Effector memory CD8-positive, alpha-beta T cell (primary cell): ENCODE data around the gene CDH10.

ENCODE experiments used
- ATAC-seq: fragments of 150-1000 bp; cut with Tn5 transposase; replicated peaks from 2 replicates; pipeline ENCODE4 v1.10.0; 2021; ENCODE audit warnings: mild to moderate bottlenecking, moderate library complexity
- DNase-seq, 3 experiments: peaks; one replicate each; pipeline ENCODE4 v3.0.0; 2021
- H3K27ac Mint-ChIP-seq, 2 donors: one replicate each; pipeline ENCODE4 v1.8.0; 2022; ENCODE audit warnings: mild to moderate bottlenecking in 2 of 2, mixed read lengths in 2 of 2, moderate library complexity in 2 of 2
- H3K27me3 Mint-ChIP-seq, 2 donors: one replicate each; pipeline ENCODE4 v1.8.0; 2022; ENCODE audit warnings: mixed read lengths in 2 of 2
- H3K36me3 Mint-ChIP-seq: one replicate; pipeline ENCODE4 v1.8.0; 2022; ENCODE audit warnings: mild to moderate bottlenecking, moderate library complexity, mixed read lengths; ENCODE audit not compliant: insufficient read depth
- H3K4me1 Mint-ChIP-seq, 2 donors: one replicate each; pipeline ENCODE4 v1.8.0; 2022; ENCODE audit warnings: low read depth in 2 of 2, mixed read lengths in 2 of 2
- H3K4me3 Mint-ChIP-seq, 2 donors: one replicate each; pipeline ENCODE4 v1.8.0; 2022; ENCODE audit warnings: mild to moderate bottlenecking in 2 of 2, mixed read lengths in 2 of 2, moderate library complexity in 2 of 2
- H3K9me3 Mint-ChIP-seq, 2 donors: one replicate each; pipeline ENCODE4 v1.8.0; 2022; ENCODE audit warnings: mixed read lengths in 2 of 2
- total RNA-seq, 9 experiments: gene quantifications; one replicate each; lab custom pipeline; 2026; lab: John Stamatoyannopoulos, UW

The CDH10 gene
- 0 reads per million in 9 experiments for total RNA-seq

GRCh38 chr5:24644761-24645160 is at the start of gene CDH10:
CDH10 (minus strand) TSS chr5:24644978; CDS start chr5:24593490, 51,488 bp downstream.
- H3K36me3 Mint-ChIP-seq: no peaks in the 10 kb centered on the region
- H3K27ac Mint-ChIP-seq: no peak within 1 kb of the TSS
- H3K4me1 Mint-ChIP-seq: no peaks in the 10 kb centered on the region
- H3K4me3 Mint-ChIP-seq: no peak within 1 kb of the TSS
- peaks cover 4% of the 10 kb centered on the region in 2 donors for H3K9me3 Mint-ChIP-seq
- ATAC-seq (no peak), DNase-seq (no peak)
- H3K27me3 Mint-ChIP-seq: no peaks in the 10 kb centered on the region

GRCh38 chr5:24693609-24694008 is 48.8 kb upstream of the CDH10 start:
- Mint-ChIP-seq H3K4me1 (no peaks in the 10 kb centered on the region), H3K4me3 (no peak overlapping the region), H3K36me3 (no peaks in the 10 kb centered on the region), H3K27ac (no peak overlapping the region), H3K27me3 (no peaks in the 10 kb centered on the region), H3K9me3 (peaks cover 14 to 19% of the 10 kb centered on the region in 2 donors)
- no peak for ATAC-seq
- DNase-seq: no peak

DNA sequence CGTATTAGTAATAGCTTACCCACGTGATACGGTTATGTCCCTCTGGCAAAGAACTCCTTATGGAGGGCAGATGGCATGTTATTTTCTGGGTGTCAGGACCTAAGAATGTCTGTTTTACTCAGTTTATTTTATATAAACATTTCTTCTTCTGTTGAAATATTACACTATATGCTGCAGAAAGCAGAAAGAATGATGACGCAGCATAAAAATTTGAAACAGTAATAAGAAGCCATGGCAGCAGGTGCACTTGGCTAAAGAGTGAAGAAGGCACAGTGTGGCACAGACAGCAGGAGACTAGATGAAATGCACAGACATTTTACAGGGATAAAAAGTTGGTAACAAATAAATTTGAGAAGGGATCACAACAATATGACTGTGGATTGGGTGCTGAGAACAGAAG is 46.3 kb upstream of the CDH10 start:
- Mint-ChIP-seq H3K4me1 (no peaks in the 10 kb centered on the region), H3K36me3 (no peaks in the 10 kb centered on the region), H3K4me3 (no peak overlapping the region), H3K9me3 (peaks cover 14 to 19% of the 10 kb centered on the region in 2 donors), H3K27ac (no peak overlapping the region), H3K27me3 (no peaks in the 10 kb centered on the region)
- DNase-seq (no peak), ATAC-seq (no peak)

DNA sequence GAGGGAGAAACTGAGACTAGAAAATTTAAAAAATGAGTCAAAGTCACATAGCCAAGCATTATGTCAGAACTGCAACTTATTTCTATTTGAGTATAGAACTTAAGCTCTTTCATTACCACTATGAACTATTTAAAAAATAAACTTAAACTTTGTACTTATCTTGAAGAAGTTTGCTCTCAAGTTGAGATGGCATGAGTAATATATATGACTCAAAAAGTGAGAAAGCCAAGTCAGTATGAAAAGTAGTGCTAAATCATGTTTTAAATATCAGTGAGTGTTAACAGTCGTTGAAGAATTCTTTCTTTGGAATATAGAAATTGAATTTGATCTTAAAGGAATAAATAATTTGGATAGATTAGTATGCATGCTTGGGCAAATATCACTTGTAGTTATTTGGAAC is 36.3 kb upstream of the CDH10 start:
- Mint-ChIP-seq H3K9me3 (peaks cover 0 to 5% of the 10 kb centered on the region in 2 donors), H3K36me3 (no peaks in the 10 kb centered on the region), H3K27ac (no peak overlapping the region), H3K4me3 (no peak overlapping the region), H3K4me1 (no peaks in the 10 kb centered on the region), H3K27me3 (no peaks in the 10 kb centered on the region)
- ATAC-seq: no peak
- no peak for DNase-seq

DNA sequence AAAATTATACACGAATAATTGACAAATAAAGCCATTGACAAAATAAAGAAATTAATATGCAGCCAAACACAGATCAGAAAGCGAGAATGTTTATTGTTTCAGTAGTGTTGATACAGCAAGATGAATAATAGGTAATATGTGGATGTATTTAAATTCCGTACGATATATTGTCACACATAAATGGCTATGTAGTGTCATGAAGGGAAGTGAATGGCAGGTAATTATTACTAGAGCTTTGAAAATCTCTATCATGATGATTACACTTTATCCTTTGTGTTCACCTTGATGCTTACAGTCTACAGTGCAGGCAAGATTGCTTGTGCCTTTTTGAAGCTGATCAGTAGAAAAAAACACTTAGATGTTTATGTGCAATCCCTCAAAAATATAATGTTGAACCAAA is 23.3 kb upstream of the CDH10 start:
- Mint-ChIP-seq H3K36me3 (no peaks in the 10 kb centered on the region), H3K4me3 (no peak overlapping the region)
- no peak for DNase-seq

GRCh38 chr5:24649531-24649930 is 4.8 kb upstream of the CDH10 start:
- no peaks in the 10 kb centered on the region for H3K27me3 Mint-ChIP-seq
- H3K36me3 Mint-ChIP-seq: no peaks in the 10 kb centered on the region

More for the DNA sequence above, 23.3 kb upstream of the CDH10 start:
- Mint-ChIP-seq H3K27me3 (no peaks in the 10 kb centered on the region), H3K27ac (no peak overlapping the region), H3K4me1 (no peaks in the 10 kb centered on the region), H3K9me3 (peaks cover 7 to 18% of the 10 kb centered on the region in 2 donors)
- ATAC-seq: no peak

DNA sequence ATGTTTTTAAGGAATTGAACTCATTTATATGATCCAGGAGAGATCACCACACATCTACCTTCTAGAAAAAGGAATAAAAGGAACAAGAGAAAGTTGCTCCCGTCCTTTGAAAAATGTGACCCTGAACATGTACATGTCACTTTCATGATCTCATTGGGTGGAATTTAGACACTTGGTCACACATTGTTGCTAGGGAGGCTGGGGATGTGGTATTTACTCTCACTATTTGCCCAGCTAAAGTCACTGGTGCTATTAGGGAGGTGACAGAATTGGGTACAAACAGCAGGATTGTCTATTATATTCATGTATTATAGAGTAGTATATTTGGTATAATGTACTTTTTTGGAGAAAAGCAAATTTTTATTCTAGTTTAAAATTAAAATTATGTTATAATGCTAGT is 2.1 kb upstream of the CDH10 start:
- Mint-ChIP-seq H3K4me1 (no peaks in the 10 kb centered on the region), H3K4me3 (no peak overlapping the region), H3K9me3 (peaks cover 6 to 8% of the 10 kb centered on the region in 2 donors), H3K27me3 (no peaks in the 10 kb centered on the region), H3K27ac (no peak overlapping the region), H3K36me3 (no peaks in the 10 kb centered on the region)
- ATAC-seq: no peak
- DNase-seq: no peak

More at GRCh38 chr5:24649531-24649930, 4.8 kb upstream of the CDH10 start:
- Mint-ChIP-seq H3K9me3 (peaks cover 8% of the 10 kb centered on the region in 2 donors), H3K27ac (no peak overlapping the region), H3K4me3 (no peak overlapping the region), H3K4me1 (no peaks in the 10 kb centered on the region)
- ATAC-seq (no peak), DNase-seq (no peak)

DNA sequence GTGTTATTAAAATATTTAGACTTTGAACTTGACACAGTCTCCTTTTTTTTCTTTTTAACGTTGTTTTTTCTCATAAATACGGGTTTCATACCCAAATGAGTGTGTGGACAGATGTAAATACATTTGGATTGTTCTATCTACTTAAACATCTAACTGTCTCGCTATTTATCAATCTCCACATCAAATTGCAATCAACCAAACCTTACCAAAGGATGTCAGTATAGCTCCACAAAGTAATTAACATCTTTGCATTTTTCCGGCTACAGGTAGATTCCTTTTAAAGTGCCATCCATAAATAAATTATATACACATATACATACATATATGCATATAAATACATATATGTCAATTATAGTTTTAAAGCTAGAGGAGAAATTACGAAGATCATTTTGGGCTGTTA is 705 bp upstream of the CDH10 start:
- DNase-seq: no peak
- ATAC-seq: no peak
- no peak overlapping the region for H3K4me3 Mint-ChIP-seq
- peaks cover 6 to 8% of the 10 kb centered on the region in 2 donors for H3K9me3 Mint-ChIP-seq
- H3K27me3 Mint-ChIP-seq: no peaks in the 10 kb centered on the region
- no peaks in the 10 kb centered on the region for H3K4me1 Mint-ChIP-seq
- no peak overlapping the region for H3K27ac Mint-ChIP-seq
- H3K36me3 Mint-ChIP-seq: no peaks in the 10 kb centered on the region

- no peak overlapping the region for H3K27ac Mint-ChIP-seq
- no peaks in the 10 kb centered on the region for H3K4me1 Mint-ChIP-seq
- H3K27me3 Mint-ChIP-seq: no peaks in the 10 kb centered on the region
- ATAC-seq: no peak
- H3K4me3 Mint-ChIP-seq: no peak overlapping the region
- H3K36me3 Mint-ChIP-seq: no peaks in the 10 kb centered on the region
- peaks cover 0 to 3% of the 10 kb centered on the region in 2 donors for H3K9me3 Mint-ChIP-seq
- DNase-seq: no peak
These were observed 898 bp downstream of the CDH10 start for GRCh38 chr5:24643880-24644279.

DNA sequence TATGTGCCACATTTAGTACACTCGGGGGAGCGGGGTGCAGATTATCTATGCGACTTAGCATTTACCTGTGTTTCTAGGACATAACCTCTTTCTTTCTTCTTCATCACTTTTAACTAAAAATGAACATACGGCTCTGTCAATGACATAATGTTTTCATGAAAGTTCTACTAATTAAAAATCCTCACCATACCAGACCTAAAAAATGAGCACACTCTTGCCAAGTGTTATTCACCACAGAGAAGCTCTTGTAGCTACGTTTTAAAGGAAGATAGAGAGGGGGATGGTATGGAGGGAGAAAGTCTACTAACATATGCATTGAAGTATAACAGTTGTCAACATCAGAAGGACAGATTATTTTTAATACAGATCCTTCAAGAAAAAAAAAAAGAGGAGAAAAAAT is 1.6 kb downstream of the CDH10 start:
- no peaks in the 10 kb centered on the region for H3K36me3 Mint-ChIP-seq
- no peaks in the 10 kb centered on the region for H3K27me3 Mint-ChIP-seq
- DNase-seq (no peak), ATAC-seq (no peak)
- H3K9me3 Mint-ChIP-seq: peaks cover 0 to 1% of the 10 kb centered on the region in 2 donors
- H3K4me1 Mint-ChIP-seq: no peaks in the 10 kb centered on the region
- no peak overlapping the region for H3K27ac Mint-ChIP-seq
- H3K4me3 Mint-ChIP-seq: no peak overlapping the region

- Mint-ChIP-seq H3K36me3 (no peaks in the 10 kb centered on the region), H3K4me3 (no peak overlapping the region), H3K27me3 (no peaks in the 10 kb centered on the region), H3K4me1 (no peaks in the 10 kb centered on the region), H3K9me3 (peaks cover 0 to 1% of the 10 kb centered on the region in 2 donors), H3K27ac (no peak overlapping the region)
- ATAC-seq (peak; percentile 81), DNase-seq (peak in 1 of 3 experiments; percentile 10)
These were observed 2.8 kb downstream of the CDH10 start for GRCh38 chr5:24642022-24642421.

DNA sequence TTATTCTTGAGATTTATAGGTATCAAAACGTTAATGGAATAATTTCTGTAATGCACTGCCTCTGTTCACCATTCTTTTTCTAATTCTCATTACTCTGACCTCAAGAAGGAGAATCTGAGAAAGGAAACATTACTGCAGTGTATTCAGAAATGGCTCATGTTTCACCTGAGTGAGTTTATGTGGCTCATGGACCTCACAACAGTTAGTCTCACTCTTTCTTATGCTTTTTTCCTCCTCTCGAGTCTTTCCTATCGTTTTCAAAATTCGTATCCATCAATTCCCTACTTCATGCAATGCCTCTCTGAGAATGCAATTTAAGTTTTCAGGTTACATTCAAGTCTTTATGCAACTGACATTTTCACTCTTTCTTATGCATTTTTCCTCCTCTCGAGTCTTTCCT is 9.6 kb downstream of the CDH10 start:
- no peaks in the 10 kb centered on the region for H3K27me3 Mint-ChIP-seq
- no peak overlapping the region for H3K4me3 Mint-ChIP-seq
- DNase-seq (no peak), ATAC-seq (no peak)
- no peaks in the 10 kb centered on the region for H3K4me1 Mint-ChIP-seq
- H3K27ac Mint-ChIP-seq: no peak overlapping the region
- H3K36me3 Mint-ChIP-seq: no peaks in the 10 kb centered on the region
- peaks cover 0 to 3% of the 10 kb centered on the region in 2 donors for H3K9me3 Mint-ChIP-seq

DNA sequence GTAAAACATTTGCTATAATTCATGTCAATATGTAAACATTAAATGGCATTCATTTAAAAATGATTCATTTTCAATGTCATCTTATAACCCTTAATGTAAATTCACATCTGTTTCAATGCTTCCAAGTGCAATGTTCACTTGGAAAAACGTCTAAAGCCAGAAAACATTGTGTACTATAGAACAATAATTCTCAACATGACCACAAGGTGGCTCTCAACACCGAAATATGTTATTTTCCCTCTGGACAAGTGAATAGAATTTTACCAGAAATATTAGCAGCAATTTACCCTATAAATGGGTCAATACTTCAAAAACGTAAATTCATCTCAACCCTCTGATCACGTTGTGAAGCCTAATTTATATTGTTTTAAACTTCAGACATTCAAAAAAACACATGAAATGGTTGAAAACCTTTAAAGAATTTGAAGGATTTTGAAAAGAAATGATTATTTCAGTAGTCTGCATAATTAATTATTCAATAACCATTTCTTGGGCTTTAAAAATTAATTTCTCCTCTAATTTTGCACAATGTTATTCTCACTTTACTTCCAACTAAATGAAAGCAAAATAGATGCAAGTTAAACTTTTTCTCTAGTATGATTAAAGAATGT is 11.0 kb downstream of the CDH10 start:
- no peak for DNase-seq
- Mint-ChIP-seq H3K27me3 (no peaks in the 10 kb centered on the region), H3K36me3 (no peaks in the 10 kb centered on the region), H3K27ac (no peak overlapping the region), H3K4me3 (no peak overlapping the region), H3K4me1 (no peaks in the 10 kb centered on the region), H3K9me3 (peaks cover 0 to 3% of the 10 kb centered on the region in 2 donors)
- ATAC-seq: no peak

DNA sequence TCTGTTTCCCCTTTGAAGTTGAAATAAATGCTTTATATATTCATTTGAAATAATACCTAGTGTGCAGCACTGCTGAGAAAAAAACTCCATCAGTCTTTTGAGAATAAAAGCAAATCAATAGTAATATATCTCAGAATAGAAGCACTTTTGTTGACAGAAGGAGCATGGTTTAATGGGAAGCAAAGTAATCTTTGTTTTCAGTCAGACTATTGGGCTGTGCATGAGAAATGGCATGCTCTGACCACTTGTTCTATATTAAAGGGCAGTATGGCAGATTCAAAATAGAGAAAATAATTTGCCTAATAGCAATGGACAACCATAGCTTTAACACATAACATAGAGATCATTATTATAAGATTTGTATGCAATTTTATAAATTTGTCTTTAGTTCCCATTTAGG is 12.4 kb downstream of the CDH10 start:
- H3K36me3 Mint-ChIP-seq: no peaks in the 10 kb centered on the region

More for the DNA sequence above, 12.4 kb downstream of the CDH10 start:
- ATAC-seq (no peak), DNase-seq (no peak)
- Mint-ChIP-seq H3K9me3 (peaks cover 0 to 3% of the 10 kb centered on the region in 2 donors), H3K27me3 (no peaks in the 10 kb centered on the region), H3K27ac (no peak overlapping the region), H3K4me1 (no peaks in the 10 kb centered on the region), H3K4me3 (no peak overlapping the region)
